ENCODE data around the gene TEKT1. TPM values are rescaled to one million over a fixed set of nuclear protein-coding genes. Genes with fewer than 3 reads are reported as not detected.
"Not testable (repeated sequence)": the region's sequence is repeated elsewhere in the genome, so short reads cannot be mapped to it uniquely, and the experiment has no call there.

Gene TEKT1
- total RNA-seq, 1 donor from 2014 or later, result not detected

DNA sequence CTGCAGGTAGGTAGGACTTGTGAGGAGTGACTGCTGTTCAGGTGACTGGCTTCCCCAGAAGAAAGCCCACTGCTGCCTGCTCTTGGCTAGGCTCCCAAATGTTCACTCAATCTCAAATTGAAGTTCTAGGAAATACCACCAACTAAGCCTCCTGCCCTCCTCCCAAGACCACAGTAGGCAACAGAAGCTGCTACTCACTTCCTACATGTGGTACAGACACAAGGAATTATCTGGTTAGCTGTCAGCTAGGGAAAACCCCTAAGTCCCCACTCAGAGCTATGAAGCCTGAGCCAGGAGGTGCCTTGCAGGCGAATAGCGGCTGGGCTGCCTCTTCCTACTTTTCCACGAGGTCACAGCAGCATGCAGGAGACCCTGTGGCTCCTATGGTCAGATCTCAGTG is 50.6 kb downstream of the TEKT1 start:
- Histone ChIP-seq H3K4me3 (no peak overlapping the region), H3K27ac (replicated peaks) (no peak overlapping the region), H3K4me1 (peaks cover 4% of the 10 kb centered on the region), H3K27me3 (ENCODE audit: low read depth) (peaks cover 50% of the 10 kb centered on the region), H3K36me3 (no peaks in the 10 kb centered on the region), H3K9me3 (replicated peaks) (peaks cover 43% of the 10 kb centered on the region)
- no peak for DNase-seq
- intact Hi-C loops (cut with micrococcal nuclease), result no loop called here
- TF ChIP-seq, protein P1, sequence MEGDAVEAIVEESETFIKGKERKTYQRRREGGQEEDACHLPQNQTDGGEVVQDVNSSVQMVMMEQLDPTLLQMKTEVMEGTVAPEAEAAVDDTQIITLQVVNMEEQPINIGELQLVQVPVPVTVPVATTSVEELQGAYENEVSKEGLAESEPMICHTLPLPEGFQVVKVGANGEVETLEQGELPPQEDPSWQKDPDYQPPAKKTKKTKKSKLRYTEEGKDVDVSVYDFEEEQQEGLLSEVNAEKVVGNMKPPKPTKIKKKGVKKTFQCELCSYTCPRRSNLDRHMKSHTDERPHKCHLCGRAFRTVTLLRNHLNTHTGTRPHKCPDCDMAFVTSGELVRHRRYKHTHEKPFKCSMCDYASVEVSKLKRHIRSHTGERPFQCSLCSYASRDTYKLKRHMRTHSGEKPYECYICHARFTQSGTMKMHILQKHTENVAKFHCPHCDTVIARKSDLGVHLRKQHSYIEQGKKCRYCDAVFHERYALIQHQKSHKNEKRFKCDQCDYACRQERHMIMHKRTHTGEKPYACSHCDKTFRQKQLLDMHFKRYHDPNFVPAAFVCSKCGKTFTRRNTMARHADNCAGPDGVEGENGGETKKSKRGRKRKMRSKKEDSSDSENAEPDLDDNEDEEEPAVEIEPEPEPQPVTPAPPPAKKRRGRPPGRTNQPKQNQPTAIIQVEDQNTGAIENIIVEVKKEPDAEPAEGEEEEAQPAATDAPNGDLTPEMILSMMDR (IDR thresholded peaks at IDR 0.05; ENCODE audit: borderline replicate concordance), result no peak

DNA sequence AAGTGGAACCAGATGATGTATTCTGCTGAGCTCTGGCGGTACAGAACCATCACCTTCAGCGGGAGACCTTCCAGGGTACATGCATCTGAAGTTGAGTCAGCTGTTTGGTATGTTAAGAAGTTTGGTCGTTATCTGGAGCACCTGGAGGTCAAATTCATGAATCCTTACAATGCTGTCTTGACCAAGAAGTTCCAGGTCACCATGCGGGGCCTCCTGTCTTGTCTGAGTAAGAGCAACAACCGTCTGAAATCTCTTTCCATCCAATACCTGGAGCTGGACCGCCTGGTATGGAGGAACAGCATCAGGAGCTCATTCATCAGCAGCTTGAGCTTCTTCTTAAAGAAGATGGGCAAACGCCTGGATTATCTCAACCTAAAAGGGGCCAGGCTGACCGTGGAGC is 51.5 kb downstream of the TEKT1 start:
- TF ChIP-seq, protein P1 (IDR thresholded peaks at IDR 0.05; ENCODE audit: borderline replicate concordance), result no peak
- intact Hi-C loops (cut with micrococcal nuclease), result no loop called here
- Histone ChIP-seq H3K27ac (replicated peaks) (no peak overlapping the region), H3K36me3 (no peaks in the 10 kb centered on the region), H3K9me3 (replicated peaks) (peaks cover 43% of the 10 kb centered on the region), H3K27me3 (ENCODE audit: low read depth) (peaks cover 55% of the 10 kb centered on the region), H3K4me3 (no peak overlapping the region), H3K4me1 (peaks cover 7% of the 10 kb centered on the region)
- no peak for DNase-seq

DNA sequence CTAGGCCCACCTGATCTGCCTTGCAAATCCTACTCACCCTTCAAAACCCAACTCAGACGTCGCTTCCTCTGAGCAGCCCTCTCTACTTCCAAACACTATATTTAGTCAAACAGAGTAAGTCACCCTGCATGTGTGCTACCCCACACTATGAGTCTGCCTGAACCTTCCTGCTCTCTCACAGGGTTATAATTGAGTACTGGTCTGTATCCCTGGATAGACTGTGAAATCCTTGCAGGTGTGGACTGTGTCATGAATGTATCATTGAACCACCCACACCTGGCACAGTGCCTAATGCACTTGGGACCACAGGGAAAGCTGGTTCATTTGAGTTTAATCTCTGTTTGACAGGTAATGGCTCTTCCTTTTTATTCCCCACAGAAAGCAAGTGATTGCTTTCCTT is 52.1 kb downstream of the TEKT1 start:
- TF ChIP-seq, protein P1 (IDR thresholded peaks at IDR 0.05; ENCODE audit: borderline replicate concordance), result no peak
- peaks cover 59% of the 10 kb centered on the region for H3K27me3 ChIP-seq (ENCODE audit: low read depth)

DNA sequence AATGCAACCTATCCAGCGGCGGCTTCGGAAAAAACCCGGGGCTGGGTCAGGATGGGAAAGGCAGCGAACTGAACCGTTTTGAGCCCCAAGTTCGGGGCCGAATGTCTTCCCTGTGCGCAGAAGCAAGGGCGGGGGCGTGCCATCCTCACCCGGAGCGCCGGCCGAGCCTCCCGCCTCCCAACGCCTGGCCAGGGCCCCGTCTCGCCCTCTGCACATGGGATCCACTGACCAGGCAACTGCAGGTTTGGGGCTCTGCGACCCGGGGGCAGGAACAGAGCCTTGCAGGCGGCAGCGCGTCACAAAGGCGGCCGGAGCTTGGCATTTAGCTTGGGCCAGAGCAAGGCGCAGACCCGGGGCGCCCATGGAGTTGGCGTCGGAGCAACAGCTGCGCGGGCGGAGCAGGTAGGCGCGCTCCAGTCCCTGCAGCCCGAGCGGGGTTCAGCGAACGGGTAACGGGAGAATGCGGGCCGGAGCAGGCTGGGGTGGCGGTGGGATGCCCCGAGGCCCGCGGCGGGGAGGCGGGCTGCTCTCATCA is 55.6 kb downstream of the TEKT1 start, which contains the start of gene FBXO39:
FBXO39 (plus strand) TSS at position 345 of the 535 bp plus-strand sequence. CDS start 3,654 bp downstream, outside the sequence.
- intact Hi-C loops (cut with micrococcal nuclease), result no loop called here
- H3K27me3 ChIP-seq (ENCODE audit: low read depth), result peaks cover 56% of the 10 kb centered on the region
- DNase-seq, result no peak

More for the DNA sequence above, 52.1 kb downstream of the TEKT1 start:
- intact Hi-C loops (cut with micrococcal nuclease), result no loop called here
- peaks cover 7% of the 10 kb centered on the region for H3K4me1 ChIP-seq
- no peaks in the 10 kb centered on the region for H3K36me3 ChIP-seq
- peaks cover 43% of the 10 kb centered on the region for H3K9me3 ChIP-seq (replicated peaks)
- DNase-seq, result no peak
- no peak overlapping the region for H3K27ac ChIP-seq (replicated peaks)
- no peak overlapping the region for H3K4me3 ChIP-seq

DNA sequence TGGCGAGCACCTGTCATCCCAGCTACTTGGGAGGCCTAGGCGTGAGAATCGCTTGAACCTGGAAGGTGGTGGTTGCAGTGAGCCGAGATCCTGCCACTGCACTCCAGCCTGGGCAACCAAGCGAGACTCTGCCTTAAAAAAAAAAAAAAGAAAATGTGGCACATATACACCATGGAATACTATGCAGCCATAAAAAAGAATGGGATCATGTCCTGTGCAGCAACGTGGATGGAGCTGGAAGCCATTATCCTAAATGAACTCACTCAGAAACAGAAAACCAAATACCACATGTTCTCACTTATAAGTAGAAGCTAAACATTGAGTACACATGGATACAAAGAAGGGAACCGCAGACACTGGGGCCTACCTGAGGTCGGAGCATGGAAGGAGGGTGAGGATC is 56.6 kb downstream of the TEKT1 start:
- intact Hi-C loops (cut with micrococcal nuclease); H3K4me3 ChIP-seq; H3K4me1 ChIP-seq; DNase-seq; H3K27ac ChIP-seq (replicated peaks): not testable (repeated sequence)
- Histone ChIP-seq H3K36me3 (peaks cover 43% of the 10 kb centered on the region), H3K27me3 (ENCODE audit: low read depth) (peaks cover 45% of the 10 kb centered on the region), H3K9me3 (replicated peaks) (peaks cover 68% of the 10 kb centered on the region)

More for the DNA sequence above, 55.6 kb downstream of the TEKT1 start, which contains the start of gene FBXO39:
- Histone ChIP-seq H3K4me1 (peaks cover 7% of the 10 kb centered on the region), H3K36me3 (peaks cover 32% of the 10 kb centered on the region), H3K9me3 (replicated peaks) (peaks cover 57% of the 10 kb centered on the region), H3K4me3 (no peak within 1 kb of the TSS), H3K27ac (replicated peaks) (no peak within 1 kb of the TSS)
- TF ChIP-seq, protein P1 (IDR thresholded peaks at IDR 0.05; ENCODE audit: borderline replicate concordance), result no peak

DNA sequence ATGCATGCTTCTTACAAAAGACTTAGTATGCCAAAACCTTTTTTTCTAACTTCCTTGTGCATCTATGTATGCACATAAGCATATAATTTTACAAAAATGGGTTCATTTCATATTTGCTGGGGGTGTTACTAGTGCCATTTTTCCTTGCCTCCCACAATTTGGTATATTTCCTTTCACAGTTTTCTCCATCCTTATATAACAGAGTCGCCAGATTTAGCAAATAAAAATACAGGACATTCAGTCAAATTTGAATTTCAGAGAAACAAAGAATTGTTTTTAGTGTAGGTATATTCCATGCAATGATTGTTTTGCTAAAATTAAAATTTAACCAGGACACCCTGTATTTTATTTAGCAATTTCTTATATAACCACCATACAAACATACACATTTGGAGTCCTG is 59.5 kb downstream of the TEKT1 start:
- no peak for DNase-seq
- TF ChIP-seq, protein P1 (IDR thresholded peaks at IDR 0.05; ENCODE audit: borderline replicate concordance), result no peak
- Histone ChIP-seq H3K36me3 (peaks cover 72% of the 10 kb centered on the region), H3K27ac (replicated peaks) (no peak overlapping the region), H3K4me1 (peaks cover 7% of the 10 kb centered on the region), H3K9me3 (replicated peaks) (peaks cover 89% of the 10 kb centered on the region), H3K4me3 (no peak overlapping the region), H3K27me3 (ENCODE audit: low read depth) (peaks cover 24% of the 10 kb centered on the region)
- intact Hi-C loops (cut with micrococcal nuclease), result no loop called here

Data from left ventricle myocardium inferior (tissue), 1 donor.